Effector CD8-positive, alpha-beta T cell (primary cell): ENCODE results near the gene KLHDC3.

Experiments
- DNase-seq: peaks from one replicate; lab custom pipeline; 2025; lab: John Stamatoyannopoulos, UW
- total RNA-seq, 4 experiments: gene quantifications; one replicate each; lab custom pipeline; 2026; lab: John Stamatoyannopoulos, UW

The KLHDC3 gene
- 81.7 to 90.9 (median 83.2) reads per million in 4 experiments for total RNA-seq

- DNase-seq: peak; percentile 97
Observed at GRCh38 chr6:43013843-43014433, at the start of gene KLHDC3, which contains the start of gene MEA1. Gene KLHDC3, plus strand, starts transcription at chr6:43014249. Its CDS starts 2,944 bp downstream, at chr6:43017193. Gene MEA1, minus strand, starts transcription at chr6:43013946. Its CDS starts 133 bp downstream, at chr6:43013813.

DNA sequence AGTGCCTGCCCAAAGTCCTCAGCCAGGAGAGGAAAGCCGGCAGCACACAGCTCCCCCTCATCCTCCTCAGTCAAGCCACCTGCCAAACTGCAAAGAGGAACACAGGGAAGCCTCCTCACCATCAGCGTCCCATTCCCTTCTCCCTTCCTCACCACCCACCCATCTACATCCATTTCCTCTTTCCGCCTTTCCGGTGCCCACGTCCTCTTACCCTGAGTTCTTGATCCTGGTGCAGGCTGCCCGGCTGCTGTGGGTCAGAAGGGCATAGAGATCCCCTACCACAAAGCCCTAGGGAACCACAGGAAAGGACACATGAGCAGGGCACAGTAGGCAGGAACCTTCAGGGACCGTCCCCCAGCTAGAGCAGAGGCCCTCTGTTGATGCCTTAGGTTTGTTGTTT lies 47.5 kb upstream of the KLHDC3 start:
- no peak for DNase-seq

- no peak for DNase-seq
Observed at GRCh38 chr6:42967228-42967627, 46.8 kb upstream of the KLHDC3 start.

GRCh38 chr6:42968126-42968701 lies 45.8 kb upstream of the KLHDC3 start:
- DNase-seq: no peak

DNA sequence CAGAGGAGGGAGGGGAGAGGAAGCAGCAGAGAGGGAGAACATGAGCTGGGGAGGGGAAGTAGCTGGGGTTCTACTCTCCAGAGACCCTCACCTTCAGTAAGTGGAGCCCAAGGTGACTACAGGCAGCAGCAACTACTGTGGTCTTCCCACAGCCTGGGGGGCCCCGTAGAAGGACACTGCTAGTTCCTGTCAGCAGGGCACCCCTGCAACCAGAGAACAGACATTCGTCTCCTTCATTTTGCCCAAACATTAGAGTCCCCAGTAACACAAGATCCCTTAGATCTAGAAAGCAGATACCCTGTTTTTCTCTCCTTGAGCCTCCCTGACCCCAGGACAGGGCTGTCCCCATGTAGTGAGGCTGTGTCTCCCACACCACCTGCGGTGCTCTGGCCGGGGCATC lies 45.3 kb upstream of the KLHDC3 start:
- DNase-seq: no peak

GRCh38 chr6:42969431-42969830 lies 44.6 kb upstream of the KLHDC3 start:
- no peak for DNase-seq

GRCh38 chr6:42969934-42970333 lies 44.1 kb upstream of the KLHDC3 start:
- no peak for DNase-seq

- no peak for DNase-seq
Observed at GRCh38 chr6:42970871-42971612, 43.0 kb upstream of the KLHDC3 start.

GRCh38 chr6:42971746-42972327 lies 42.2 kb upstream of the KLHDC3 start:
- DNase-seq: no peak

DNA sequence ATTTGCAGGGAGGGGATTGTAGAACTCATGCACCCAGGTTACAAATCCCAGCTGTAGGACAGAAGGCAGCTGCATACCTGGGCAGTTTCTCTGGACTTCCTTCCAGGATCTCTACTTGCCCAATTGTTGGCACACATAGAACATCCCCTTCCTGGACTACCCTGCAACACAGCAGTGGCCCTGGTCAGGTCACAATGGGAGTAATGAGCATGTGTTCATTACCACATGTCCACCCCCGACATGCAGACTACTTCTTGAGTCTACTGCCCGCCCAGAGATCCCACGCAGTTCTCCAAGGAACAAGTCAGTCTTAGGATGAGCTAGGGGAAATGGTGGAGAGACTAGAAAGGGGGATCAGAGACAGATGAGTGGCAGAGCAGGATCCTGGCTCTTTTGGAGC lies 40.1 kb upstream of the KLHDC3 start:
- DNase-seq: no peak

- no peak for DNase-seq
Observed at GRCh38 chr6:42974919-42975505, 39.0 kb upstream of the KLHDC3 start.

DNA sequence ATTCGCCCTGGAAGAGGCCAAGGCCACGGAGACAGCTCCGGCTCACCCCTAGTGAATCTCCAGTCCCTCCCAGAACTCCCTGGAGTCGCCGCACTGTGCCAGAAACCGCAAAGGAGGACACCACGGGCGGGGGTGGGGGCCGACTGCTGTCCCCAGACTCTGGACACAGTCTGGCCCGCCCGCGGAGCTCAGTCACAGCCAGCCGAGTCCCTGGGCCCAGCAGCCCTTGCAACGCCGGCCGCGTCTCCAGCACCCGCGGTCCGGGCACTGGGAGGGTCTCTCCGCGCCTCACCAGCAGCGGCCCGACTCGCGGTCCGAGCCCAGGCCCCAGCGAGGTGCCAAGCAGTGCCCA lies 35.6 kb upstream of the KLHDC3 start:
- no peak for DNase-seq

DNA sequence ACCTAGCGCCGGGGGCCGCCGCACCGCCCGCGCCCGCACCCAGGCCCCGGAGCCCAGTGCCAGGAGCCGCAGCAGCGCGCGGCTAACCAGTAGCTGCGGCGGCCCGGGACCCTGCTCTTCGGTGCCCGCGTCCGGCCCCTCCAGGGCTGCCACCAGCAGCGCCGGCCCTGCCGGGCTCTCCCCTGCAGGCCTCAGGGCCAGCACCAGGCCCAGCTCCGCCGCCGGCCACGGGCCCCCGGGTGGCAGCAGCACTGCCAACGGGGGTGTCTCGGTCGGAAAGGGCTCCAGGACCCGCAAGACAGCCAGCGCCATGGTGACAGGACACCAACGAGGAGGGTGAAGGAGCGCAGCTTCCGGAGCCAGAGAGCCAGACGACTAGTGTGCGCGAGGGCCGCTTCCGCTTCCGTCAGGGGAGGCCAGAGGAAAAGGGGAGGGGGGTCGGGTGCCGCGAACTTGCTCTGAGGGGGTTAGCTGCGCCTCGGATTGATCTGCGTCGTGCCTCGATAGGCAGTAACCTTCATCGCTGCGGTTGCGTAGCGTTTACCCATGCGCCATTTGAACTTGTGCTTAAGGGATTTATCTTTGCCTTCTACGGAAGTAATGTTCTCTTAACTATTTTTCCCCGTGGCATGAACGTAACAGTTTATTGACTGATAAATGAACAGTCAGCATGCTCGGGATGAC lies 35.1 kb upstream of the KLHDC3 start, which contains the start of gene PEX6:
Gene PEX6 (minus strand): TSS at position 343 of the 684 bp plus-strand sequence. CDS start 31 bp downstream, at position 312.
- DNase-seq: peak; percentile 89

GRCh38 chr6:42979523-42980177 lies 34.4 kb upstream of the KLHDC3 start:
- DNase-seq: no peak

GRCh38 chr6:42981836-42982235 lies 32.2 kb upstream of the KLHDC3 start:
- no peak for DNase-seq

GRCh38 chr6:42984001-42984923 lies 29.8 kb upstream of the KLHDC3 start, which contains the start of gene PPP2R5D:
Gene PPP2R5D, plus strand, starts transcription at chr6:42984570. Its CDS starts 108 bp downstream, at chr6:42984678.
- peak; percentile 95 for DNase-seq

DNA sequence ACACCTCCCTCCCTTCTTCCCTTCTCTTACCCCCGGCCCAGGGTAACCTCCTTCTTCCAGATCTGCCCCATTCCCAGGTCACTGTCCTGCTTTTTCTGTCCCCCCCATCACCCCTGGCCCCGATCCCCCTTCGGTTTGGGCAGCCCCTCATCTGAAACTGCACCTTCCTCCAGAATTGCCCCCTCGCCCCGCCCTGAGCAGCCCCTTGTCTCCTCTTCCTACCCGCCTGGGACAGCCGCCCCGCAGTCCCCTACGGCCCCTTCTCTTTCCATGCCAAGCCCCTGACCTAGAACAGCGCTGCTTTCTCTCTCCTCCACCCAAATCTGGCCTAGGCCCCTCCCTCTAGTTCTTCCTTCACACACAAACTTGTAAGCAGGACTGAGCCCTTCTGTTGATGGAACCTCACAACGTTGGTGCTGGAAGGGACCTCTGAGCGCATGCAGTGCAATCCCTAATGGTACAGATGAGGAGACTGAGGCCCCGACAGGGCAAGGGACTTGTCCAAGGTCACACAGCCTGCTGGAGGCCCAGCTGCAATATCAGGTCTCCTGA lies 29.0 kb upstream of the KLHDC3 start:
- no peak for DNase-seq

- no peak for DNase-seq
Observed at GRCh38 chr6:42987533-42988451, 26.3 kb upstream of the KLHDC3 start.
